SU-DHL-6 (cell line): ENCODE data around the gene SEMA4D.

Experiments used
- EZH2phosphoT487 ChIP-seq: fragments of 200-600 bp; sonication (generic), shearing (Covaris generic); conservative IDR thresholded peaks from 2 replicates; pipeline ENCODE4 v1.6.1; 2018; ENCODE audit warnings: mild to moderate bottlenecking, antibody characterized with exemption, low read length, moderate library complexity, mixed read lengths
- TF ChIP-seq, protein P1 (sequence below): fragments of 200-600 bp; sonication (generic); IDR thresholded peaks from one replicate; pipeline ENCODE4 v1.5.1; 2017; ENCODE audit warnings: antibody characterized with exemption, mild to moderate bottlenecking, low read length, moderate library complexity; ENCODE audit not compliant: insufficient read depth, poor library complexity, severe bottlenecking

DNA sequence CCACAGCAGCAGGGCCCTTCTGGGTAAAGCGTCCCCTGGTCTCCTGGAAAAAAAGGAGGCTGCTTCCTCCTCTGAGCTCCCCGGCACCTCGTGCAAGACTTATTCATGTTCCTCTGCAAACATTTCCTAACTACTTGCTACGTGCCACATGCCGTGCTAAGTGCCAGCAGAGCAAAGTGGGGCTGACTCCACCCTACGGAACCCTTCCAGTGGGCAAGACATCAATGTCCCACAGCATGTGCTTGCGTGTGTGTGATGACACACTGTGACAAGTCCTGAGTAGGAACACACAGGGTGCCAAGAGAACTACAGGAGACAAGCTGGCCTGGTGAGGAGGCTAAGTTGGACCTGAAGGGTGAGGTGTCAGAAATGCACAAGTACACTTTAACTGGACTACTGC is 57.4 kb downstream of the SEMA4D start:
- TF ChIP-seq, protein P1, sequence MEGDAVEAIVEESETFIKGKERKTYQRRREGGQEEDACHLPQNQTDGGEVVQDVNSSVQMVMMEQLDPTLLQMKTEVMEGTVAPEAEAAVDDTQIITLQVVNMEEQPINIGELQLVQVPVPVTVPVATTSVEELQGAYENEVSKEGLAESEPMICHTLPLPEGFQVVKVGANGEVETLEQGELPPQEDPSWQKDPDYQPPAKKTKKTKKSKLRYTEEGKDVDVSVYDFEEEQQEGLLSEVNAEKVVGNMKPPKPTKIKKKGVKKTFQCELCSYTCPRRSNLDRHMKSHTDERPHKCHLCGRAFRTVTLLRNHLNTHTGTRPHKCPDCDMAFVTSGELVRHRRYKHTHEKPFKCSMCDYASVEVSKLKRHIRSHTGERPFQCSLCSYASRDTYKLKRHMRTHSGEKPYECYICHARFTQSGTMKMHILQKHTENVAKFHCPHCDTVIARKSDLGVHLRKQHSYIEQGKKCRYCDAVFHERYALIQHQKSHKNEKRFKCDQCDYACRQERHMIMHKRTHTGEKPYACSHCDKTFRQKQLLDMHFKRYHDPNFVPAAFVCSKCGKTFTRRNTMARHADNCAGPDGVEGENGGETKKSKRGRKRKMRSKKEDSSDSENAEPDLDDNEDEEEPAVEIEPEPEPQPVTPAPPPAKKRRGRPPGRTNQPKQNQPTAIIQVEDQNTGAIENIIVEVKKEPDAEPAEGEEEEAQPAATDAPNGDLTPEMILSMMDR = no peak
- no peak for TF ChIP-seq EZH2phosphoT487
